Left ventricle myocardium inferior (tissue), 1 donor: ENCODE results near the gene C16orf89. TPM values are rescaled to one million over a fixed set of nuclear protein-coding genes. Genes with fewer than 3 reads are reported as not detected.
A peak's percentile ranks its signal among the peaks of the same experiment; 100 is the strongest.

ENCODE experiments used
- DNase-seq: peaks from one replicate; pipeline ENCODE4 v3.0.0-alpha.2; 2020
- H3K27ac ChIP-seq: fragments of 200-600 bp; replicated peaks from 2 replicates; pipeline ENCODE4 v1.8.0; 2021
- H3K27me3 ChIP-seq: fragments of 200-600 bp; 2 replicates; pipeline ENCODE4 v1.8.0; 2021; ENCODE audit warnings: low read depth
- H3K36me3 ChIP-seq: fragments of 200-600 bp; 2 replicates; pipeline ENCODE4 v1.8.0; 2021
- H3K4me1 ChIP-seq: fragments of 200-600 bp; 2 replicates; pipeline ENCODE4 v1.8.0; 2021
- H3K4me3 ChIP-seq: fragments of 200-600 bp; 2 replicates; pipeline ENCODE4 v1.8.0; 2021; ENCODE audit warnings: mild to moderate bottlenecking, moderate library complexity
- H3K9me3 ChIP-seq: fragments of 200-600 bp; replicated peaks from 2 replicates; pipeline ENCODE4 v1.8.0; 2021
- CTCF ChIP-seq: fragments of 200-600 bp; IDR thresholded peaks from 2 replicates; pipeline ENCODE4 v1.8.0; 2021; ENCODE audit warnings: antibody characterized with exemption, mild to moderate bottlenecking, borderline replicate concordance
- intact Hi-C: fragments of 100-400 bp; cut with micrococcal nuclease; formaldehyde crosslinking; loops from one replicate; pipeline ENCODE4 v1.11.0; 2022
- total RNA-seq: library from RNA; stranded (reverse); fragmentation: NEBNext Ultra II Directional; extraction: Animal tissue kit (Norgen Biotek cat#: 25700); gene quantifications from one replicate; pipeline ENCODE4 v1.2.1, GENCODE V29; 2021
- donor health status: DM: no; HTN: yes; CAD: no; lungs with severe emphysema.

C16orf89 gene
- total RNA-seq, 1 donor from 2014 or later: 5.9 TPM

- H3K4me3 ChIP-seq: peak overlapping the region; percentile 63
- no peak for TF ChIP-seq CTCF
- peak overlapping the region; percentile 86 for H3K27ac ChIP-seq
Observed at GRCh38 chr16:5004311-5004710, 61.4 kb downstream of the C16orf89 start.

GRCh38 chr16:5003828-5004227 is 61.9 kb downstream of the C16orf89 start:
- peaks cover 17% of the 10 kb centered on the region for H3K4me1 ChIP-seq
- TF ChIP-seq CTCF: no peak
- no peaks in the 10 kb centered on the region for H3K9me3 ChIP-seq
- DNase-seq: no peak
- H3K27me3 ChIP-seq: no peaks in the 10 kb centered on the region
- peak overlapping the region; percentile 86 for H3K27ac ChIP-seq
- peak overlapping the region; percentile 63 for H3K4me3 ChIP-seq
- intact Hi-C loops: no loop called here
- H3K36me3 ChIP-seq: peaks cover 9% of the 10 kb centered on the region

More at GRCh38 chr16:5004311-5004710, 61.4 kb downstream of the C16orf89 start:
- no peaks in the 10 kb centered on the region for H3K9me3 ChIP-seq
- DNase-seq: no peak
- H3K27me3 ChIP-seq: no peaks in the 10 kb centered on the region
- H3K36me3 ChIP-seq: peaks cover 14% of the 10 kb centered on the region
- H3K4me1 ChIP-seq: peaks cover 17% of the 10 kb centered on the region
- intact Hi-C loops: no loop called here

- no peaks in the 10 kb centered on the region for H3K9me3 ChIP-seq
- no peaks in the 10 kb centered on the region for H3K27me3 ChIP-seq
- peak overlapping the region; percentile 86 for H3K27ac ChIP-seq
- DNase-seq: no peak
- intact Hi-C loops: no loop called here
- no peak for TF ChIP-seq CTCF
- H3K4me1 ChIP-seq: peaks cover 17% of the 10 kb centered on the region
- peak overlapping the region; percentile 63 for H3K4me3 ChIP-seq
- peaks cover 3% of the 10 kb centered on the region for H3K36me3 ChIP-seq
Observed at GRCh38 chr16:5003211-5003610, 62.5 kb downstream of the C16orf89 start.

GRCh38 chr16:5002699-5003143 is 63.0 kb downstream of the C16orf89 start:
- Histone ChIP-seq H3K27me3 (no peaks in the 10 kb centered on the region), H3K4me3 (peak overlapping the region; percentile 63), H3K4me1 (peaks cover 17% of the 10 kb centered on the region), H3K36me3 (no peaks in the 10 kb centered on the region), H3K27ac (peak overlapping the region; percentile 86), H3K9me3 (no peaks in the 10 kb centered on the region)
- DNase-seq: no peak
- TF ChIP-seq CTCF: no peak
- intact Hi-C loops: no loop called here

- Histone ChIP-seq H3K9me3 (no peaks in the 10 kb centered on the region), H3K4me3 (no peak overlapping the region), H3K27me3 (no peaks in the 10 kb centered on the region), H3K36me3 (no peaks in the 10 kb centered on the region), H3K4me1 (peaks cover 17% of the 10 kb centered on the region), H3K27ac (peak overlapping the region; percentile 86)
- intact Hi-C loops: no loop called here
- DNase-seq: no peak
- no peak for TF ChIP-seq CTCF
Observed at GRCh38 chr16:5001986-5002385, 63.8 kb downstream of the C16orf89 start.
